Measurements from ENCODE around the gene FMN2.

The FMN2 gene

DNA sequence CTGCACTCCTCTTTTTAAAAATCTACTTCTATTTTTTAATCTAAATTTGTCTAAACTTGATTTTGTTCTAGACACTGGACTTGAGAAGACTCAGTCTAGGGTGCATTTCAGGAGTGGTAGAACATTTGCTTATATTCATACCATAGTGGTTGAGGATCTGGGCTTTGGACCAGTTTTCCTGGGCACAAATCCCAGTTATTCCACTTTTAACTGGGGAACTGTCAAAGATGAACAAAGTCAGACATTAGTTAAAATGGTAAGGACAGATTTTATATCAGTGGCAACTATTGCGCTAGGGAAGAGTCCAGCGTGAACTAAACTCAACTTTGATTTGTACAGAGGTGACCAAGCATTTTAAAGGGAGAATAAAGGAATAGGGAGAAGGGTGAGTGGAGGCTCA, 102.4 kb downstream of the FMN2 start:
- no peak for DNase-seq
- Histone ChIP-seq H3K27me3 (no peaks in the 10 kb centered on the region), H3K4me1 (no peaks in the 10 kb centered on the region), H3K9me3 (no peaks in the 10 kb centered on the region), H3K27ac (no peak overlapping the region), H3K4me3 (no peak overlapping the region), H3K36me3 (no peaks in the 10 kb centered on the region)
- TF ChIP-seq, protein P1, sequence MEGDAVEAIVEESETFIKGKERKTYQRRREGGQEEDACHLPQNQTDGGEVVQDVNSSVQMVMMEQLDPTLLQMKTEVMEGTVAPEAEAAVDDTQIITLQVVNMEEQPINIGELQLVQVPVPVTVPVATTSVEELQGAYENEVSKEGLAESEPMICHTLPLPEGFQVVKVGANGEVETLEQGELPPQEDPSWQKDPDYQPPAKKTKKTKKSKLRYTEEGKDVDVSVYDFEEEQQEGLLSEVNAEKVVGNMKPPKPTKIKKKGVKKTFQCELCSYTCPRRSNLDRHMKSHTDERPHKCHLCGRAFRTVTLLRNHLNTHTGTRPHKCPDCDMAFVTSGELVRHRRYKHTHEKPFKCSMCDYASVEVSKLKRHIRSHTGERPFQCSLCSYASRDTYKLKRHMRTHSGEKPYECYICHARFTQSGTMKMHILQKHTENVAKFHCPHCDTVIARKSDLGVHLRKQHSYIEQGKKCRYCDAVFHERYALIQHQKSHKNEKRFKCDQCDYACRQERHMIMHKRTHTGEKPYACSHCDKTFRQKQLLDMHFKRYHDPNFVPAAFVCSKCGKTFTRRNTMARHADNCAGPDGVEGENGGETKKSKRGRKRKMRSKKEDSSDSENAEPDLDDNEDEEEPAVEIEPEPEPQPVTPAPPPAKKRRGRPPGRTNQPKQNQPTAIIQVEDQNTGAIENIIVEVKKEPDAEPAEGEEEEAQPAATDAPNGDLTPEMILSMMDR (IDR thresholded peaks at IDR 0.05) = no peak
- intact Hi-C loops (cut with DNase I; ENCODE audit: low total_unique reads) = no loop called here

DNA sequence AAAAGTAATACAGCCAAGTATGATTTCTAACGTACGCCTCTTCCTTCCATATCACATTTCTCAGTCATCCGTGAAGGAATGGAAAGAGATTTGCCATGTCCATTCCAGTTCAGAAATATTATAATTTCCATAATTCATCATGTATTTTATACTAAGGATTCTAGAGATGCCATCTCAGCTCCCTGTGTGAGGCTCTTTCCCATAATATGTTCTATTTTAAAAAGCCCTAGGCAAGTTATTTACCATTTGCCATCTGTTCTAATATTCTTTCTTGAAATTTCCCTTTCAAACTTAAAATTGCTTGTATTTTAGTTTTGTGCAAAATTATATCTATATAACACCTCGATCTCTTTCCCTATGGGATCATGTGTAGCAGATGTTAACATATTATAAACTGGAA, 106.7 kb downstream of the FMN2 start:
- TF ChIP-seq, protein P1 (IDR thresholded peaks at IDR 0.05) = no peak
- Histone ChIP-seq H3K4me3 (no peak overlapping the region), H3K27ac (no peak overlapping the region), H3K4me1 (no peaks in the 10 kb centered on the region), H3K9me3 (peaks cover 0 to 3% (median 0%) of the 10 kb centered on the region in 3 donors), H3K36me3 (no peaks in the 10 kb centered on the region), H3K27me3 (no peaks in the 10 kb centered on the region)
- DNase-seq = no peak
- intact Hi-C loops (cut with DNase I; ENCODE audit: low total_unique reads) = no loop called here

DNA sequence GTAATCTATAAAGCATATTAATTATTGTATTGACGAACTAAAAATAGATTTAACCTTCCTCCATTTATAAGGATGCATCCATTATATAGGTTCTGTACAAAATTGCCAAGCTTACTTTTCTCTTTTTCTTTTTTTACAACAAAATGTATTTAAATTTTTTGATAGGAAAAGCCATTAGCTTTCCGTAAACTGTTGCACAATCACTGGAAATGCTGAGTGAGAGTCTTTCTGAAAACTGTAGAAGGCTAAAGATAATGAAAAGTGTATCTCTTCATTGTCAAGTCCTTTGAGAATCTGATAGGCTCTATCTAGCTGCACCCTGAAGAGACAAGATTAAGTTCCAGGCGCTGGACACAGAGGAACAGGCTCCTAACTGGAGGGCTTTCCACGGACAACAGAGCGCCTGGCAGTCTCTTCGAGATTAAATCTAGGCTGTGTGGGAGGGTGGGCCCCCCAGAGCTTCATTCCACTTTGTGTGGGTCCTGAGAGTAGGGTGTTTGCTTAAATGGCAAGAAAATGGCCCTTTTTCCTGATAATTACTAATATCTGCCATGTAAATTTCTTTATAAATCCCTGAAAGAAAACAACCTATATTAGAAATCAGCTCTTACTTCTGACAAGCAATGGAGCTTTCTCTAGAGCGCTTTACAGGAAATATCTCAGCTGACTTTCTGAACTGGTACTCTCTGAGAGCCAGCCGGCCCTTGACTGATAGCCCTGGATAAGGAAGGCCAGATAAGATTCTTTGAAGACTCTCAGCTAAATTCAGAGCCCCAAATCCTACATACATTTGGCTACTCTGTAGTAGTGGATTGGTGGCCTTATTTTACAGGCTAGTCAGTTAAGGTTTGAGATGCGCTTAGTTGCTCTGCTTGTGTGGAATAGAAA, 108.3 kb downstream of the FMN2 start:
- no peak for DNase-seq
- Histone ChIP-seq H3K36me3 (no peaks in the 10 kb centered on the region), H3K9me3 (peaks cover 0 to 3% (median 0%) of the 10 kb centered on the region in 3 donors), H3K27me3 (no peaks in the 10 kb centered on the region), H3K27ac (no peak overlapping the region), H3K4me1 (no peaks in the 10 kb centered on the region), H3K4me3 (no peak overlapping the region)
- TF ChIP-seq, protein P1 (IDR thresholded peaks at IDR 0.05) = no peak
- intact Hi-C loops (cut with DNase I; ENCODE audit: low total_unique reads) = no loop called here

DNA sequence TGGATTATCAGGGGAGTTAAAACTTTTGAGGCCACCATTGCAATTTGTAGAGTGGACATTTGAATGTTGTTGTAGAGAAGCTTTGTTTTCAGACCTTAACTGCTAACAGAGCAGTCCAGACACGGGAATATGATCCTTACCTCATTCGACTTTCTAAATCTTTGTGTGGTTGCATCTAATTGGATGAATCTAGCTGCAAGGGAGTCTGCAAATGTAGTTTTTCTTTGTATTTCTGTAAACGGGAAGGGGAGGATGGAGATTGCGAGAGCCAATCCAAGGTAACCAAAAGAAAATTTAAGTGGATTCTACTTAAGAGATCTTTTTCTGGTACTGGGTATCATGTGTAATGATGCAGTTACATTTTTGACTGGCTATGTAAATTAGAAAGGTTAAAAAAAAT, 110.2 kb downstream of the FMN2 start:
- Histone ChIP-seq H3K27me3 (no peaks in the 10 kb centered on the region), H3K9me3 (peaks cover 0 to 3% (median 0%) of the 10 kb centered on the region in 3 donors), H3K4me3 (no peak overlapping the region), H3K4me1 (no peaks in the 10 kb centered on the region), H3K27ac (no peak overlapping the region), H3K36me3 (no peaks in the 10 kb centered on the region)
- DNase-seq = no peak
- TF ChIP-seq, protein P1 (IDR thresholded peaks at IDR 0.05) = no peak
- intact Hi-C loops (cut with DNase I; ENCODE audit: low total_unique reads) = no loop called here

DNA sequence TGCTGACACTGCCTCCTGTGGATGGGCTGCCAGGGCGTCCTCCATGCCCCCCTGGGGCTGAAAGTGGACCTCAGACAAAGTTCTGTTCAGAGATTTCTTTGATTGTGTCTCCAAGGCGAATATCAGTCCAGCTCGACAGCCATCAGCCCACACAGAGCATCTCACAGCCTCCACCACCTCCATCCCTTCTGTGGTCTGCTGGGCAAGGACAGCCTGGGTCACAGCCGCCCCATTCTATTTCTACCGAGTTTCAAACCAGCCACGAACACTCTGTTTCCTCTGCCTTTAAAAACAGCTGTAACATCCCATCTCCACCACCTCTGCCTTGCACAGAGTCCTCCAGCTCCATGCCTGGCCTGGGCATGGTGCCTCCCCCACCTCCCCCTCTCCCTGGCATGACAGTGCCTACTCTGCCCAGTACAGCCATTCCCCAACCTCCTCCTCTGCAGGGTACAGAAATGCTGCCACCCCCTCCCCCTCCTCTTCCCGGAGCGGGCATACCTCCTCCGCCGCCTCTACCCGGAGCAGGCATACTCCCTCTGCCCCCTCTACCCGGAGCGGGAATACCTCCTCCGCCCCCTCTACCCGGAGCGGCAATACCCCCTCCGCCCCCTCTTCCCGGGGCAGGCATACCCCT, 115.5 kb downstream of the FMN2 start:
- TF ChIP-seq, protein P1 (IDR thresholded peaks at IDR 0.05) = no peak
- Histone ChIP-seq H3K4me1 (no peaks in the 10 kb centered on the region), H3K27me3 (no peaks in the 10 kb centered on the region), H3K27ac (no peak overlapping the region), H3K4me3 (no peak overlapping the region), H3K36me3 (no peaks in the 10 kb centered on the region), H3K9me3 (no peaks in the 10 kb centered on the region)
- intact Hi-C loops (cut with DNase I; ENCODE audit: low total_unique reads) = no loop called here
- no peak for DNase-seq

Data from tibial artery (tissue), 4 donors.